Measurements from ENCODE around the gene RFT1.

The RFT1 gene

DNA sequence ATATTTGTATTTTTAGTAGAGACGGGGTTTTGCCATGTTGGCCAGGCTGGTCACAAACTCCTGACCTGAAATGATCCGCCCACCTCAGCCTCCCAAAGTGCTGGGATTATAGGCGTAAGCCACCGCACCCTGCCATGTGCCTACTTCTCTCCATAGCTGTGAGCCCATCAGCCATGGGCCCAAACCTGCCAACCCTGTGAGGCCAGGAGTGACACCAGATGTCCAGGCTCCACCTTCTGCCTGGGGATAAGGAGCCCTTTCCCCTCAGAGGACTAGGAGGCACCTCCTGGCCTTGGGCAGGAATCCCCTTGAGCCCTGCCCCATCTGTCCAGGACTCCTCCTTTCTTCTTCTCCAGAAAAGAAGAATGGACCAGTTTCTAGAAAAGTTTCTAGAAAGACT lies 14.2 kb upstream of the RFT1 start:
- H3K4me3 ChIP-seq (ENCODE audit: low read length) = no peak overlapping the region
- TF ChIP-seq, protein P1, sequence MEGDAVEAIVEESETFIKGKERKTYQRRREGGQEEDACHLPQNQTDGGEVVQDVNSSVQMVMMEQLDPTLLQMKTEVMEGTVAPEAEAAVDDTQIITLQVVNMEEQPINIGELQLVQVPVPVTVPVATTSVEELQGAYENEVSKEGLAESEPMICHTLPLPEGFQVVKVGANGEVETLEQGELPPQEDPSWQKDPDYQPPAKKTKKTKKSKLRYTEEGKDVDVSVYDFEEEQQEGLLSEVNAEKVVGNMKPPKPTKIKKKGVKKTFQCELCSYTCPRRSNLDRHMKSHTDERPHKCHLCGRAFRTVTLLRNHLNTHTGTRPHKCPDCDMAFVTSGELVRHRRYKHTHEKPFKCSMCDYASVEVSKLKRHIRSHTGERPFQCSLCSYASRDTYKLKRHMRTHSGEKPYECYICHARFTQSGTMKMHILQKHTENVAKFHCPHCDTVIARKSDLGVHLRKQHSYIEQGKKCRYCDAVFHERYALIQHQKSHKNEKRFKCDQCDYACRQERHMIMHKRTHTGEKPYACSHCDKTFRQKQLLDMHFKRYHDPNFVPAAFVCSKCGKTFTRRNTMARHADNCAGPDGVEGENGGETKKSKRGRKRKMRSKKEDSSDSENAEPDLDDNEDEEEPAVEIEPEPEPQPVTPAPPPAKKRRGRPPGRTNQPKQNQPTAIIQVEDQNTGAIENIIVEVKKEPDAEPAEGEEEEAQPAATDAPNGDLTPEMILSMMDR (conservative IDR thresholded peaks at IDR 0.05; ENCODE audit: low read depth, low read length) = no peak
- no peak for DNase-seq (ENCODE audit: low read depth)

DNA sequence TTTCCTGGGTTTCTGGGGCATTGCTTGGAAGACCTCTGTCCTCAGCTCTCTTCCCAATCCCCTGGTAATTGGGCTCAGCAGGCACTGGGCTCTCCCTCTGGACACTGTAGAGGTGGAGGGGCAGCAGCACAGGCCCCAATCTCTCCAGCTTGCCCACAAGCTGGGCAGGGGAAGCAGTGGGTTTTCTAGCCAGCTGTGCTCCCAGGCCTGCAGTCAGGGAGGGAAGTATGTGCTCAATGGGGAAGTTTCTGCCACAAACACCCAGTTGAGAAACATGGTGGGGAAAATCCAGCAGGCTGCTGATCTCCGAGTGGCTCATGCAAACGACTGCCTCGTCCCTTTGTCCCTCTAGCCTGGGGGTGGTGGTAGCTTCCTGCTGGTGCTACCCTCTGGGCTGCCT lies 12.8 kb upstream of the RFT1 start:
- no peak overlapping the region for H3K4me3 ChIP-seq (ENCODE audit: low read length)
- no peak for DNase-seq (ENCODE audit: low read depth)
- TF ChIP-seq, protein P1 (conservative IDR thresholded peaks at IDR 0.05; ENCODE audit: low read depth, low read length) = no peak

DNA sequence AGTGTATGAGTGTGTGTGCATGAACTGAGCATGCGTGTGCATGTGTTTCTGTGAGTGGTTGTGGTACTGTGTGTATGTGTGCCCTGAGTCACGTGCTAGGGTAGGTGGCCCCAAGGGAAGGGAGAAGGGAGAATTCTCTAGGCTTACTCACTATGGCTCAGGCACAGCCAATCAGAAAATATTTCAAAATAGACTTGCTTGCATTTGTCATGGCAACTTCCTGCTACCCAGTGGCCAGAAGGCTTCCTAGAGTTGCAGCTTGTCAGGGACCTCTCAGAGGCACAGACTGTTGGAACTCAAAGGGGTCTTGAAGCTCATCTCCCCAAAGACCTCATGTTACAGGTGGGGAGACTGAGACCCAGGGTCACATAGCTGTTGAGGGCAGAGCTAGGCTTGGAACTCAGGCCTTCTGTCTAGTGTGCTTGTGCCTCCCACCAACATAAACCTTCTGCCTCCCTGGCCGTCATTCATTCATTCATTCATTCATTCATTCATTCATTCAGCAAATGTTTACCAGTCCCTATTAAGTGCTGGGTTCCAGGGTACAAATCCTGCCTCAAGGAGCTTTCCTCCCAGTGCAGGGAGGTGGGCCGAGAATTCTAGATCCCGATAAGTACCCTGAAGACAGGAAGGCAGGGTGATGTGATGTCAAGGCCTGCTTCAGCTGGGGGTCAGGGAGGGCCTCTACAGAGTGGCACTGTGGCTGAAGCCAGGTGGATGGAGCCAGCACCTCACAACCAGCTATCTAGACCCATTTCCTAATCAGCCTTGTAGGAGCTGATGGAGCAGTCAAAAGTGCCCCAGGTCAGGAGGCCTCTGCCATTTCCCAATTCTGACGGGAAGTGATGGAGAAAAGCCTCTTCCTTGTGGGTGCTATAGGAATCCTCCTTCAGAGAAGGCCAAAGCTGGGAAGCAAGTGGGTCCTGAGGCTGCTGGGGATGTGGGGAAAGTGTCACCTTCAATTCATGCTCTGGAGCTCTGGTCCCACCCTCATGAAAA lies 10.9 kb upstream of the RFT1 start:
- no peak for DNase-seq (ENCODE audit: low read depth)
- no peak overlapping the region for H3K4me3 ChIP-seq (ENCODE audit: low read length)
- TF ChIP-seq, protein P1 (conservative IDR thresholded peaks at IDR 0.05; ENCODE audit: low read depth, low read length) = no peak

DNA sequence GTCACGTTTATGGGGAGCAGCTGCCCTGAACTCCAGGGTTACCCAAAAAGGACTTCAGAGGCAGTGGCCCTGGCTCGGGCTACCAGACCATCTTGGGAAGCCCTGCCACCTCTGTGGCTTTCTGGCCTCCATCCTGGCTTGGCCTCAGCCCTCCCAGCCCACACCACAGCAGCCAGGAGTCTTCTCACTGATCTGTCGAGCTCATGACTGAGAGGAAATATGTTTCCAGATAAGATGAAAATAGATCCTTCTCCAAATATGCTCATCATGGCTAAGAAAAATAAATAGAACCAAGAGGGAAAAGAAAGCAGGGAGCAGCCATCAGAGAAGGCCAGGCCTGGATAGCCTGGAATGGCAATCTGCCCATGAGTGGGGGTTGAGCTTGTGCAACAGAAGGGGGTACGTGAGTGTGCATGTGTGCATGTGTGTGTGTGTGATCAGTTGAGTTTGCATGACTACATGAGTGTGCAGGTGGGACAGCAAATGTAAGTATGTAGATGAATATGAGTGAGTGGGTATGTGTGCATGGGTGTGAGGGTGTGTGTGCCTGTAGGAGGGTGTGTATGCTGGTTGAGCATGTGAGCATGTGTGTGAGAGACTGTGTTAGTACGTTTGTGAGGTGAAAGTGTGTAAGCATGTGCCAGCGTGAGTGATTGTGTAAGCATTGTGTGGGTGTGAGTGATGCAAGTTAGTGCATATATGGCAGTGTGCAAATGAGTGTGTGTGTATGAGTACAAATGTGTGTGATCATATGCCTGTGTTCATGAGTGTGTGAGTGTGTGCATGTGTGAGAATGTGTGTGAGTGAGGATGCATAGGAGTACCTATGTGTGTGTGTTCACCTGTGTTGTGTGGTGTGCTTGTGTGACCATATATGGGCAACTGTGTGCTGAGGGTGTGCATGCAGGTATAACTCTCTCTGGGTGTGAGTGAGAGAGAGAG lies 9.9 kb upstream of the RFT1 start:
- TF ChIP-seq, protein P1 (conservative IDR thresholded peaks at IDR 0.05; ENCODE audit: low read depth, low read length) = no peak
- DNase-seq (ENCODE audit: low read depth) = no peak
- H3K4me3 ChIP-seq (ENCODE audit: low read length) = no peak overlapping the region

DNA sequence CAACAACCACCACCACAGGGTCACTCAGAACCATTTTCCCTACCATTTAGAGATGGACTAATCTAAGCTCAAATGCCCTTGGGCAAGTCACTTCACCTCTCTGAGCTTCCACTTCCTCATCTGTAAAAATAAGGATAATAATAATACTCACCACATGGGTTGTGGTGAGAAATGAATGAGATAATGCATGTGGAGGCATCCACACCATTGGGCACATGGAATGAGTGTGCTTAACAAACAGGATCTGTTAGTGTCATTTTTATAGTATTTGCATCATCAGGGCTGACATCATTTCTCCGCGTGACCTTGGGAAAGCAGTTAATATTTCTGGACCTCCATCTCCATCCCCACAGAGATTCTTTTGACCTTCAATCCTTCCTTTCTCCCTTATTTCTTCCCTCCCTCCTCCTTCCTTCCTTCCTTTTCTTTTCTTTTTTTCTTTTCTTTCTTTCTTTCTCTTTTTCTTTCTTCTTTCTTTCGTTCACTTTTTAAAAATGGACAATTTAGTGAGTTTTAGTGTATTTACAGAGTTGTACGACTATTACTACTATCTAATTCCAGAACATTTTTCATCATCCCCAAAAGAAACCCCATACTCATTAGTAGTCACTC lies 7.7 kb upstream of the RFT1 start:
- TF ChIP-seq, protein P1 (conservative IDR thresholded peaks at IDR 0.05; ENCODE audit: low read depth, low read length) = no peak
- H3K4me3 ChIP-seq (ENCODE audit: low read length) = no peak overlapping the region
- DNase-seq (ENCODE audit: low read depth) = no peak

DNA sequence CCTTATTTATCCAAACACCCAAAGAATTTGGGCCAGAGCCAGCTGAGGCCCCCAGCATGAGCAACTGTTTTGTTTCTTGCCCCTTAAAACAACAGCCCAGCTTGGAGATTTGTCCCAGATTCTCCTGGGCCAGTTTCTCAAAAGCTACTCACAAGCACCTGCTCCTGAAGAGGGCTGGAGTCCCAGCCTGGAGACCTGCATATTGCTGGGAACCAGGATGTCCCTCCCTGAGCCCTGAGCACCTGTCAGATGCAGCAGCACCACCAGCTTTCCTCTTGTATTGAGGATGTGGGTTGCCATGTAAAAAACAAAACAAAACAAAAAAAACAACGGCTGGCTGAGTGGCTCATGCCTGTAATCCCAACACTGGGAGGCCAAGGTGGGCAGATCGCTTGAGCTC lies 7.0 kb upstream of the RFT1 start:
- no peak for DNase-seq (ENCODE audit: low read depth)
- TF ChIP-seq, protein P1 (conservative IDR thresholded peaks at IDR 0.05; ENCODE audit: low read depth, low read length) = no peak
- H3K4me3 ChIP-seq (ENCODE audit: low read length) = no peak overlapping the region
